Measurements from ENCODE around the gene PCBP3.

Gene PCBP3

GRCh38 chr21:45778686-45779085, 135.2 kb downstream of the PCBP3 start:
- DNase-seq (ENCODE audit: extremely low read depth in 1 of 2, low read depth in 1 of 2): no peak

GRCh38 chr21:45779226-45779625, 135.7 kb downstream of the PCBP3 start:
- no peak for DNase-seq (ENCODE audit: extremely low read depth in 1 of 2, low read depth in 1 of 2)

- no peak for DNase-seq (ENCODE audit: extremely low read depth in 1 of 2, low read depth in 1 of 2)
These were observed 137.1 kb downstream of the PCBP3 start for GRCh38 chr21:45780647-45781046.

GRCh38 chr21:45781741-45782140, 138.2 kb downstream of the PCBP3 start:
- DNase-seq (ENCODE audit: extremely low read depth in 1 of 2, low read depth in 1 of 2): no peak

GRCh38 chr21:45786660-45787059, 143.1 kb downstream of the PCBP3 start:
- DNase-seq (ENCODE audit: extremely low read depth in 1 of 2, low read depth in 1 of 2): no peak

- DNase-seq (ENCODE audit: extremely low read depth in 1 of 2, low read depth in 1 of 2): no peak
These were observed 143.8 kb downstream of the PCBP3 start for GRCh38 chr21:45787371-45787770.

GRCh38 chr21:45788198-45788597, 144.7 kb downstream of the PCBP3 start:
- DNase-seq (ENCODE audit: extremely low read depth in 1 of 2, low read depth in 1 of 2): no peak

GRCh38 chr21:45788637-45789506, 145.3 kb downstream of the PCBP3 start:
- DNase-seq (ENCODE audit: extremely low read depth in 1 of 2, low read depth in 1 of 2): no peak

- DNase-seq (ENCODE audit: extremely low read depth in 1 of 2, low read depth in 1 of 2): no peak
These were observed 146.9 kb downstream of the PCBP3 start for GRCh38 chr21:45790427-45790826.

- no peak for DNase-seq (ENCODE audit: extremely low read depth in 1 of 2, low read depth in 1 of 2)
These were observed 148.3 kb downstream of the PCBP3 start for GRCh38 chr21:45791562-45792418.

GRCh38 chr21:45792682-45793383, 149.3 kb downstream of the PCBP3 start:
- DNase-seq (ENCODE audit: extremely low read depth in 1 of 2, low read depth in 1 of 2): no peak

- no peak for DNase-seq (ENCODE audit: extremely low read depth in 1 of 2, low read depth in 1 of 2)
These were observed 150.5 kb downstream of the PCBP3 start for GRCh38 chr21:45794027-45794426.

- DNase-seq (ENCODE audit: extremely low read depth in 1 of 2, low read depth in 1 of 2): no peak
These were observed 152.5 kb downstream of the PCBP3 start for GRCh38 chr21:45796003-45796402.

GRCh38 chr21:45797338-45797737, 153.8 kb downstream of the PCBP3 start:
- no peak for DNase-seq (ENCODE audit: extremely low read depth in 1 of 2, low read depth in 1 of 2)

- DNase-seq (ENCODE audit: extremely low read depth in 1 of 2, low read depth in 1 of 2): no peak
These were observed 156.3 kb downstream of the PCBP3 start for GRCh38 chr21:45799765-45800338.

- DNase-seq (ENCODE audit: extremely low read depth in 1 of 2, low read depth in 1 of 2): no peak
These were observed 157.0 kb downstream of the PCBP3 start for GRCh38 chr21:45800339-45801080.

GRCh38 chr21:45801129-45801964, 157.8 kb downstream of the PCBP3 start:
- DNase-seq (ENCODE audit: extremely low read depth in 1 of 2, low read depth in 1 of 2): no peak

- no peak for DNase-seq (ENCODE audit: extremely low read depth in 1 of 2, low read depth in 1 of 2)
These were observed 158.5 kb downstream of the PCBP3 start for GRCh38 chr21:45801989-45802388.

GRCh38 chr21:45802425-45802824, 158.9 kb downstream of the PCBP3 start:
- DNase-seq (ENCODE audit: extremely low read depth in 1 of 2, low read depth in 1 of 2): no peak
